AG20443 (cell line): ENCODE data around the gene FAM180A.
"Not testable (repeated sequence)": the region's sequence is repeated elsewhere in the genome, so short reads cannot be mapped to it uniquely, and the experiment has no call there.

Experiments used
- DNase-seq: peaks from one replicate; pipeline ENCODE4 v3.0.0; 2012; ENCODE audit warnings: low spot score, mixed read lengths

FAM180A gene

GRCh38 chr7:135748770-135749169 is at the start of gene FAM180A:
TSS of gene FAM180A (minus strand) at chr7:135748813. CDS start at chr7:135748580, 233 bp downstream.
- peak; percentile 84 for DNase-seq

- no peak for DNase-seq
Measured at GRCh38 chr7:135798095-135798494, 49.5 kb upstream of the FAM180A start.

- DNase-seq = peak; percentile 25
Measured at GRCh38 chr7:135795846-135796570, 47.4 kb upstream of the FAM180A start.

- DNase-seq = no peak
Measured at GRCh38 chr7:135793841-135794240, 45.2 kb upstream of the FAM180A start.

- DNase-seq = no peak
Measured at GRCh38 chr7:135792866-135793265, 44.3 kb upstream of the FAM180A start.

GRCh38 chr7:135792363-135792668 is 43.7 kb upstream of the FAM180A start:
- DNase-seq = no peak

GRCh38 chr7:135791543-135792362 is 43.1 kb upstream of the FAM180A start:
- no peak for DNase-seq

- DNase-seq = peak; percentile 67
Measured at GRCh38 chr7:135790371-135790977, 41.9 kb upstream of the FAM180A start.

- peak; percentile 37 for DNase-seq
Measured at GRCh38 chr7:135789956-135790355, 41.3 kb upstream of the FAM180A start.

- DNase-seq = no peak
Measured at GRCh38 chr7:135789431-135789830, 40.8 kb upstream of the FAM180A start.

- DNase-seq = no peak
Measured at GRCh38 chr7:135786911-135787310, 38.3 kb upstream of the FAM180A start.

GRCh38 chr7:135785065-135785464 is 36.5 kb upstream of the FAM180A start:
- DNase-seq = no peak

GRCh38 chr7:135784013-135784412 is 35.4 kb upstream of the FAM180A start:
- no peak for DNase-seq

GRCh38 chr7:135782801-135783200 is 34.2 kb upstream of the FAM180A start:
- DNase-seq = no peak

GRCh38 chr7:135782377-135782776 is 33.8 kb upstream of the FAM180A start:
- no peak for DNase-seq

- DNase-seq = no peak
Measured at GRCh38 chr7:135777626-135778398, 29.2 kb upstream of the FAM180A start.

GRCh38 chr7:135775915-135776314 is 27.3 kb upstream of the FAM180A start:
- DNase-seq = not testable (repeated sequence)

GRCh38 chr7:135775230-135775629 is 26.6 kb upstream of the FAM180A start:
- DNase-seq = peak; percentile 21

GRCh38 chr7:135774284-135774683 is 25.7 kb upstream of the FAM180A start:
- DNase-seq = peak; percentile 79

GRCh38 chr7:135773464-135773863 is 24.9 kb upstream of the FAM180A start:
- DNase-seq = no peak

- no peak for DNase-seq
Measured at GRCh38 chr7:135772639-135773222, 24.1 kb upstream of the FAM180A start.
